Measurements from ENCODE around the gene GRAMD1C. TPM values are rescaled to one million over a fixed set of nuclear protein-coding genes. Genes with fewer than 3 reads are reported as not detected.

GRAMD1C gene
- total and polyA plus RNA-seq, 2 of the 13 experiments (the other 11 are each of a cell fraction or from before 2014, with no cell fraction given) = 0.45 TPM; not detected in 1

Other genes starting within 250 kb of the GRAMD1C start
- 6.3 and 13.3 TPM in 2 replicates for gene USF3, start 142.1 kb upstream of the GRAMD1C start, total RNA-seq (2016; rRNA removed; fragmentation: Illumina TruSeq; extraction: Trizol)
- gene USF3, start 142.1 kb upstream of the GRAMD1C start, polyA plus RNA-seq (2011; rRNA removed) = 10.9 and 15.2 TPM in 2 replicates
- gene NAA50, start 92.5 kb upstream of the GRAMD1C start, total RNA-seq (2016; rRNA removed; fragmentation: Illumina TruSeq; extraction: Trizol) = 233 and 352 TPM in 2 replicates
- gene NAA50, start 92.5 kb upstream of the GRAMD1C start, polyA plus RNA-seq (2011; rRNA removed) = 30.2 and 30.3 TPM in 2 replicates
- 95.1 and 171 TPM in 2 replicates for gene ATP6V1A, start 91.8 kb upstream of the GRAMD1C start, total RNA-seq (2016; rRNA removed; fragmentation: Illumina TruSeq; extraction: Trizol)
- 21.7 and 23.4 TPM in 2 replicates for gene ATP6V1A, start 91.8 kb upstream of the GRAMD1C start, polyA plus RNA-seq (2011; rRNA removed)
- 7.8 and 8.8 TPM in 2 replicates for gene ZDHHC23, start 109.2 kb downstream of the GRAMD1C start, total RNA-seq (2016; rRNA removed; fragmentation: Illumina TruSeq; extraction: Trizol)
- 1.4 and 1.6 TPM in 2 replicates for gene ZDHHC23, start 109.2 kb downstream of the GRAMD1C start, polyA plus RNA-seq (2011; rRNA removed)
- gene CCDC191, start 217.7 kb downstream of the GRAMD1C start, total RNA-seq (2016; rRNA removed; fragmentation: Illumina TruSeq; extraction: Trizol) = 1.2 and 1.4 TPM in 2 replicates
- gene CCDC191, start 217.7 kb downstream of the GRAMD1C start, polyA plus RNA-seq (2011; rRNA removed) = 0.69 and 0.91 TPM in 2 replicates
- gene QTRT2, start 217.9 kb downstream of the GRAMD1C start, total RNA-seq (2016; rRNA removed; fragmentation: Illumina TruSeq; extraction: Trizol) = 33.4 and 38.0 TPM in 2 replicates
- 6.6 and 7.1 TPM in 2 replicates for gene QTRT2, start 217.9 kb downstream of the GRAMD1C start, polyA plus RNA-seq (2011; rRNA removed)

Data from HepG2 (cell line).